SU-DHL-6 (cell line): Measurements from ENCODE around the gene XYLT1.

Experiments used
- CTCF ChIP-seq: fragments of 200-600 bp; sonication (generic); IDR thresholded peaks from one replicate; pipeline ENCODE4 v1.5.1; 2017; ENCODE audit warnings: antibody characterized with exemption, mild to moderate bottlenecking, low read length, moderate library complexity; ENCODE audit not compliant: insufficient read depth, poor library complexity, severe bottlenecking
- EZH2phosphoT487 ChIP-seq: fragments of 200-600 bp; sonication (generic), shearing (Covaris generic); conservative IDR thresholded peaks from 2 replicates; pipeline ENCODE4 v1.6.1; 2018; ENCODE audit warnings: mild to moderate bottlenecking, antibody characterized with exemption, low read length, moderate library complexity, mixed read lengths

- TF ChIP-seq CTCF = no peak
- TF ChIP-seq EZH2phosphoT487 = no peak
These were observed 143.0 kb downstream of the XYLT1 start for GRCh38 chr16:17327664-17328335.
